HG03280 (cell line): ENCODE results near the gene NR2F2.

ENCODE experiments used
- ATAC-seq: cut with Tn5 transposase; IDR thresholded peaks from one replicate; pipeline ENCODE4 v1.9.1; 2021; ENCODE audit warnings: mild to moderate bottlenecking, moderate library complexity; ENCODE audit not compliant: unreplicated experiment

NR2F2 gene

GRCh38 chr15:96330450-96331143 lies at the start of gene NR2F2:
Gene NR2F2, plus strand, starts transcription at chr15:96330700. Its CDS starts 1,406 bp downstream, at chr15:96332106.
- peak; percentile 72 for ATAC-seq

GRCh38 chr15:96285305-96285704 lies 45.2 kb upstream of the NR2F2 start:
- no peak for ATAC-seq

- no peak for ATAC-seq
Observed at GRCh38 chr15:96285729-96286254, 44.7 kb upstream of the NR2F2 start.

GRCh38 chr15:96290679-96291078 lies 39.8 kb upstream of the NR2F2 start:
- no peak for ATAC-seq

- ATAC-seq, result no peak
Observed at GRCh38 chr15:96292635-96293034, 37.9 kb upstream of the NR2F2 start.

- ATAC-seq, result no peak
Observed at GRCh38 chr15:96293441-96293840, 37.1 kb upstream of the NR2F2 start.

- no peak for ATAC-seq
Observed at GRCh38 chr15:96294766-96295165, 35.7 kb upstream of the NR2F2 start.

- ATAC-seq, result no peak
Observed at GRCh38 chr15:96296264-96296663, 34.2 kb upstream of the NR2F2 start.

- no peak for ATAC-seq
Observed at GRCh38 chr15:96297783-96298182, 32.7 kb upstream of the NR2F2 start.

- no peak for ATAC-seq
Observed at GRCh38 chr15:96298217-96298616, 32.3 kb upstream of the NR2F2 start.

- ATAC-seq, result no peak
Observed at GRCh38 chr15:96300836-96301235, 29.7 kb upstream of the NR2F2 start.

- ATAC-seq, result no peak
Observed at GRCh38 chr15:96303503-96304056, 26.9 kb upstream of the NR2F2 start.

GRCh38 chr15:96304839-96305238 lies 25.7 kb upstream of the NR2F2 start:
- no peak for ATAC-seq

- ATAC-seq, result no peak
Observed at GRCh38 chr15:96306321-96306720, 24.2 kb upstream of the NR2F2 start.

- ATAC-seq, result no peak
Observed at GRCh38 chr15:96307856-96308394, 22.6 kb upstream of the NR2F2 start.

GRCh38 chr15:96309143-96309660 lies 21.3 kb upstream of the NR2F2 start:
- ATAC-seq, result no peak

- no peak for ATAC-seq
Observed at GRCh38 chr15:96311256-96311955, 19.1 kb upstream of the NR2F2 start.

- no peak for ATAC-seq
Observed at GRCh38 chr15:96311956-96312294, 18.6 kb upstream of the NR2F2 start.

GRCh38 chr15:96312641-96313335 lies 17.7 kb upstream of the NR2F2 start:
- no peak for ATAC-seq

- ATAC-seq, result no peak
Observed at GRCh38 chr15:96314518-96314917, 16.0 kb upstream of the NR2F2 start.

GRCh38 chr15:96314963-96315362 lies 15.5 kb upstream of the NR2F2 start:
- ATAC-seq, result no peak
